Epithelial cell of esophagus (primary cell): ENCODE measurements around the gene CABCOCO1.

Experiments
- DNase-seq: peaks from one replicate; pipeline ENCODE4 v3.0.0; 2010; ENCODE audit warnings: low read depth
- H3K4me3 ChIP-seq: 2 replicates; pipeline ENCODE4 v1.5.1; 2011; ENCODE audit warnings: mild to moderate bottlenecking, low read length, control low read depth
- TF ChIP-seq, protein P1 (sequence below): IDR thresholded peaks from 2 replicates; pipeline ENCODE4 v1.5.1; 2011; ENCODE audit warnings: low read depth, mild to moderate bottlenecking, low read length, control low read depth, inconsistent platforms; ENCODE audit not compliant: insufficient read depth; ENCODE audit errors: missing control alignments

The CABCOCO1 gene

GRCh38 chr10:61774031-61774430 is 111.3 kb downstream of the CABCOCO1 start:
- TF ChIP-seq, protein P1, sequence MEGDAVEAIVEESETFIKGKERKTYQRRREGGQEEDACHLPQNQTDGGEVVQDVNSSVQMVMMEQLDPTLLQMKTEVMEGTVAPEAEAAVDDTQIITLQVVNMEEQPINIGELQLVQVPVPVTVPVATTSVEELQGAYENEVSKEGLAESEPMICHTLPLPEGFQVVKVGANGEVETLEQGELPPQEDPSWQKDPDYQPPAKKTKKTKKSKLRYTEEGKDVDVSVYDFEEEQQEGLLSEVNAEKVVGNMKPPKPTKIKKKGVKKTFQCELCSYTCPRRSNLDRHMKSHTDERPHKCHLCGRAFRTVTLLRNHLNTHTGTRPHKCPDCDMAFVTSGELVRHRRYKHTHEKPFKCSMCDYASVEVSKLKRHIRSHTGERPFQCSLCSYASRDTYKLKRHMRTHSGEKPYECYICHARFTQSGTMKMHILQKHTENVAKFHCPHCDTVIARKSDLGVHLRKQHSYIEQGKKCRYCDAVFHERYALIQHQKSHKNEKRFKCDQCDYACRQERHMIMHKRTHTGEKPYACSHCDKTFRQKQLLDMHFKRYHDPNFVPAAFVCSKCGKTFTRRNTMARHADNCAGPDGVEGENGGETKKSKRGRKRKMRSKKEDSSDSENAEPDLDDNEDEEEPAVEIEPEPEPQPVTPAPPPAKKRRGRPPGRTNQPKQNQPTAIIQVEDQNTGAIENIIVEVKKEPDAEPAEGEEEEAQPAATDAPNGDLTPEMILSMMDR, result no peak
- no peak overlapping the region for H3K4me3 ChIP-seq
- no peak for DNase-seq

GRCh38 chr10:61775111-61775510 is 112.4 kb downstream of the CABCOCO1 start:
- no peak for DNase-seq
- TF ChIP-seq, protein P1, result no peak
- H3K4me3 ChIP-seq, result no peak overlapping the region

DNA sequence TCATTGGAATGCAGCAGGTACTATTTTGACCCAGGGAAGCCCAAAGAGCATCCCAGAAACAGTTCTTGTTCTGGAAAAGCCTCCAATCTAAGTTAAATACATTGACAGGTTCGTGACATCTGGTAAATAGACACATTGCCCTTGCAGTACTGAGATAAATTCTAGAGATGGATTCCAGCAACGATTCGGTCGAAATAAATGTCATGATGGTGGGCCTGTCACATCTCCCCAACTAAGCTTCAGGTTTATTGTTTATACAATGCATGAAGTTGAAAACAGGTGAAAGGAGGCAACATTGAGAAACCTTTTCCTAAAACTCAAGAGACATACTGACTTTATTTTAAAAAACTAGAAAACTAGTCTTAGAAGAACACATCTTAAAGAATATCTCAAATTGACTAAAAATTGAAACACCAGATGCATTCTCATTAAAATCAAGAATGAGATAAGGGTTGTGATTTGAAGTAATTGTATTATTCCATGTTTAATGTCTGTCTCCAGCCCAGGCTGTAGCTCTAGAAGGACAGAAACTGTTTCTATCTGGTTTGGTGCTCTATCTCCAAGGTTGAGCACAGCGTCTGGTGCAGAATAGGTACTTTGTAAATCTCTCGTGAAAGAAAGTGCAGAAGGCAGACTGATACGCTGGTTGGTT is 114.0 kb downstream of the CABCOCO1 start:
- DNase-seq, result no peak
- H3K4me3 ChIP-seq, result no peak overlapping the region
- TF ChIP-seq, protein P1, result no peak

DNA sequence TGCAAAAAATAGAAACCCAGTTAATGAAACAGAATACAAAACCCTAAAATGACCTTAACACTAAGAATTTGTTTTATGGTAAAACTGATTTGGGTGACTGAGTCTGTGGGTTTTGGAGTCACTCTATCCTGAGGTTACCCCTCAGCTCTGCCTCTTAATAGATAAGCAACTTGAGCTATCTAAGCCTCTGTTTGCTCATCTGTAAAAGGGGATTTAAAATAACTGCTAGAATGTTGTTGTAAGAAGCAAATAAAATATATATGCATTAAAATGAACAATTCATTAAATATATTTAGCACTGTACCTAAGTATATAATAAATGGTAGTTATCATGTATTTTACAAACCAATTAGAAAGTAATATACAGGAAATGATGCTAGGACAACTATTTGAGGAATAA is 115.4 kb downstream of the CABCOCO1 start:
- no peak overlapping the region for H3K4me3 ChIP-seq
- TF ChIP-seq, protein P1, result no peak
- no peak for DNase-seq

DNA sequence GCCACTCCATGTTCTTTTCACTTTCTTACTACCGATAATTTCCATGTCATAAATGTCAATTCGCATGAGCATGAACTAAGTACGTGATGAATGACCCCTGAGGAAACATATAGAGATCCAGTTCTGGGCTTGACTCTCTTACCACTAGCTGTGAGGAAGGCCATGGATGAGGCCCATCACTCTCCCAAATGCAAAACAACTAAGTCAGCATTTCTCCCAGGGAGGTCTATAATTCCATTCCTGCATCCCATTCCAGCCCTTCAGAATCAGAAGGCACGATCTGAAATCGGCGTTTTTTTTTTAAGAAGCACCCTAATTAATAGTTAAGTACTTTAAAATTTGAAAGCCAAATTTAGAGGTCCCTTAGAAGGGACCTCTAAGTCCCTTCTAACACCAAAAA is 116.5 kb downstream of the CABCOCO1 start:
- DNase-seq, result no peak
- H3K4me3 ChIP-seq, result no peak overlapping the region
- TF ChIP-seq, protein P1, result no peak

- peak; percentile 92 for DNase-seq
- H3K4me3 ChIP-seq, result no peak overlapping the region
- TF ChIP-seq, protein P1, result no peak
Observed at GRCh38 chr10:61779950-61780659, 117.4 kb downstream of the CABCOCO1 start.
